GM18517 (cell line): ENCODE measurements around the gene KIF1C.
"Not testable (repeated sequence)": the region's sequence is repeated elsewhere in the genome, so short reads cannot be mapped to it uniquely, and the experiment has no call there.

Experiments
- ATAC-seq: cut with Tn5 transposase; IDR thresholded peaks from one replicate; pipeline ENCODE4 v1.9.1; 2021; ENCODE audit warnings: mild to moderate bottlenecking, moderate library complexity; ENCODE audit not compliant: unreplicated experiment

KIF1C gene

DNA sequence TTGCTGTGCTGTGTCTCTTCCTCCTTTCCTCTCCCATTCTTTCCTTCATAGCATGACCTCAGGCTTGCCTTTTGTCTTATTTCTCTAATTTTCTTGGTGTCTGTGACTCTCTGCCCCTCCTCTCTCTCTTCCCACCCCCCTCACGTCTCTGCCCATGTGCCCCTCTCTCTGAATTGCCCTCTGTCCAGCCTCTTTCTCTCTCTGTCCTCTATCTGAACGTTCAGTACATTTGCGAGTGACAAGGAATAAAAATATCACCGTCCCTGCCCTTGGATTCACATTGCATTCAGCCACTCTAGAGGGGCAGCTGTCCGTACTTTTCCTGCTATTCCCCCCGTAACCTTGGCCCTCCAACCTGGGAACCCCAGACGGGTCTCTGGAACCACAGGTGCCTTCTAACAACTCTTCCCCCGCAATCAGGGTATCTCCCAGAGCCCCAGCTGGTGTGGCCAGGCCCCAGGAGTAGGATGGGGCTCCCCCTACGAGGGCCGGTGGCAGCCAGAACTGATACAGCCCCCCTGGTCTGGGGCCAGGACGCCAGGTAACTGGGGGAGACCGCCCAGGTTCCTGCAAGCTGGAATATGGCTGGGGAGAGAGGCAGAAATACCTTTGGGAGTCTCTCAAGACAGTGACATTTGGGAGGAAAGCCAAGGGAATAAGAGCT, 1.8 kb downstream of the KIF1C start:
- no peak for ATAC-seq

DNA sequence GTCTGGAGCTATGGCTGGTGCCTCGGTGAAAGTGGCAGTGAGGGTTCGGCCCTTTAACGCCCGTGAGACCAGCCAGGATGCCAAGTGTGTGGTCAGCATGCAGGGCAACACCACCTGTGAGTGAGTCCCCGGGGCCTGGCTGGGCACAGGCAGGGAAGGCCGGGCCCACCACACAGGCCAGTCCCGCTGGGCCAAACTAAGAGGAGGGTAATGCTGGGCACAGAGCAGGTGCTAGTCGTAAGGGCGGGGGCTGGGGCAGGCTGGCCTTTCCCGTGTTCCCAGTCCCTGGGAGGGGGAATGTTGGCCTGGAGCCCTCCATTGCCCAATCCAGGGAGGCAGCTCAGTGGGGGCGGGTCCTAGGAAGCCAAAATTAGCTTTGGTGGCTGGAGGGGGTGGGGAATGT, 2.5 kb downstream of the KIF1C start:
- no peak for ATAC-seq

DNA sequence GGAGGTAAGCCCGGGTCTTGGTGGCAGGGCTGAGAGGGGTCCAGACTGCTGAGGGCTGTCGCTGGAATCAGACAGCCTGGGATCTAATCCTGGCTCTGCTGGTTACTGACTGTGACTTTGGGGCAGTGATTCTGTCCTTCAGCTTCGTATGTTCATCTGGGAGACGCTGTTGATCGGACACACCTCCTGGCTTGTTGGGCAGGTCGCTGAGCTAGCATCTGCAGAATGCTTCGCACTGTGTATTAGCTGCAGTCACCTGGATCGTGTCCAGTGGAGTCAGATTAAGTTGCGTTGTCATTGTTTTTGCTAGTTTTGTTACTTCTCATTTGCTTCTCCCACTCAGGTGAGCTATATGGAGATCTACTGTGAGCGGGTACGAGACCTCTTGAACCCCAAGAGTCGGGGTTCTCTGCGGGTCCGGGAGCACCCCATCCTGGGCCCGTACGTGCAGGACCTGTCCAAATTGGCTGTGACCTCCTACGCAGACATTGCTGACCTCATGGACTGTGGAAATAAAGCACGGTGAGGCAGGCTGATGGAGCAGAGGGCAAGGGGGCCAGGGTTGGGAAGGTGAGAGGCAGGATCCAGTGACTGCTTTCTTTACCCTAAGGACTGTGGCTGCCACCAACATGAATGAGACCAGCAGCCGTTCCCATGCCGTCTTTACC, 4.5 kb downstream of the KIF1C start:
- no peak for ATAC-seq

DNA sequence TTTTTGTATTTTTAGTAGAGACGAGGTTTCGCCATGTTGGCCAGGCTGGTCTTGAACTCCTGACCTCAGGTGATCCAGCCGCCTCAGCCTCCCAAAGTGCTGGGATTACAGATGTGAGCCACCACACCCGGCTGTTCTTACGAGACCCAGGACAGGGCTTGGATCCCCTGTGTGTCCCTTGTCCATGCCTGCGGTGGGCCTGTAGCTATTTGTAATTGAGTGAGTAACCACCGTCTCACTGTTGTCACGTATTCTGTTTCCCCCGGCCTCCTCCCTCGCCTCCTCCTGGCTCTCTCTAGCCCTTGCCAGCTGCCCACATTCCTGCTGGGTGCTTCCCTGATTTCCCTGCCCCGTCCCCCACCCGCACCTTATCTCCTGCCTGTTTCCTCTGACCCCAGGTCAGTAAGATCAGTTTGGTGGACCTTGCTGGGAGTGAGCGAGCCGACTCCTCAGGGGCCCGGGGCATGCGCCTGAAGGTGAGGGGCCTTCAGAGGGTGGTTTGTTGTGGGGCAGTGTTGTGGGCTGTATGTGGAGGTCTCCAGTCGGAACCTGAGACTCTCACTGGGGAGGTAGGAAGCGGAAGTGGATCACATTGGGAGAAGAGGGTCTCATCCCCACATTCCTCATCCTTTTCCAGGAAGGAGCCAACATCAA, 5.6 kb downstream of the KIF1C start:
- no peak for ATAC-seq

DNA sequence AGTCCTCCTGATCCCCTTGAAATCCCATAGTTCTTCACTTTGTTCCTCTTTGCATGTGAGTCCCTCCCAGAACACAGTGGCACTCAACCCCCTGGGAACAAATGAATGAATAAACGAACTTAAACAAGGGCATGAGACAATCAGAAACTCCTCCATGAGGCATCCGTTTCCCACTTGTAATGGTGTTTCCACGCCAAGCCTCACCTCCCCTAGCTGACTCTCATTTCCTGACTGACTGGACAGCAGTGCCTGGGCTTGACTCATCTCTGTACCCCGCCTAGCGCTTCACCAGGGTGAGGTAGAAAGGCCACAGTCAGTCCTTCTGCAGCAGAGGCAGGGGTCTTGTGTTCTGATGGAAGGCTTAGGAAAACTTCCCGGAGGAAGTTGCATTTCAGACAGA, 14.2 kb downstream of the KIF1C start:
- ATAC-seq = no peak

DNA sequence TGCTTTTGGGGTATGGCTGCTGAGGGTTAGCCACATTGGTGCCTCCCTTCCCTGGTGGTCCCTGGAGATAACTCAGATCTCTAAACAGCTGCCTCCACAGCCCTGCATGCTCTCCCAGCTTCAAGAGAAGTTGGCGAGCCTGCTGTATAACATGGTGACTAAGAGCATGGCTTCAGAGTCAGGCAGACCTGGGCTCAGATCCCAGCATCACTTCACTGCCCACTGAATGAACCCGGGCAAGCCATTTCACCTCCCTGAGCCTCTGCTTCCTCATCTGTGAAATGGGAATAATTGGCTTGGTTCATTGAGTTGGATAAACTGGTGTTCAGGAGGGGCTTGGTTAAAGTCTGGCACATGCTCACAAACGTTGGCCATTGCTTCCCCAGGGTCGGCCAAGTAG, 16.6 kb downstream of the KIF1C start:
- ATAC-seq = no peak

DNA sequence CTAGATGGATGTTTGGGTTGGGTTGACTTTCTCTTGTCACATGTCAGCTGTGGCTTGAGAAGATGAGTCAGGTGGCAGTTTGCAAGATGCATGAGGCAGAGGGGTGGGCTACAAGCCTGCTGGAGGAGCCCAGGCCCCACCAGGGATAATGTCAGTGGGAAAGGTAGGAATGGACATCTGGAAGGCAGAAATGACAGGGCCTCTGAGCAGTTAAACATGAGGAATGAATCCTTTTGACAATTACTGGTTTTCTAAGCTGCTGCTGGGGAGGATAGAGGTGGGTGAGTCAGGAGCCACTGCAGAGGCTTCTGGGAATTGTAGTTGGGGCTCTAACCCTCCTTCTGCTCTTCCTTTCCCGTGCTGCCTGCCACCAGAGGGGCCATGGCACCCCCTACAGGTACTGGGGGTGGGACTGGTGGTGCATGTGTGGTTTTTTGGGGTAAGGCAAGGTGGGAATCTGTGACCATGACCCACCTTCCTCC, 21.8 kb downstream of the KIF1C start:
- no peak for ATAC-seq

DNA sequence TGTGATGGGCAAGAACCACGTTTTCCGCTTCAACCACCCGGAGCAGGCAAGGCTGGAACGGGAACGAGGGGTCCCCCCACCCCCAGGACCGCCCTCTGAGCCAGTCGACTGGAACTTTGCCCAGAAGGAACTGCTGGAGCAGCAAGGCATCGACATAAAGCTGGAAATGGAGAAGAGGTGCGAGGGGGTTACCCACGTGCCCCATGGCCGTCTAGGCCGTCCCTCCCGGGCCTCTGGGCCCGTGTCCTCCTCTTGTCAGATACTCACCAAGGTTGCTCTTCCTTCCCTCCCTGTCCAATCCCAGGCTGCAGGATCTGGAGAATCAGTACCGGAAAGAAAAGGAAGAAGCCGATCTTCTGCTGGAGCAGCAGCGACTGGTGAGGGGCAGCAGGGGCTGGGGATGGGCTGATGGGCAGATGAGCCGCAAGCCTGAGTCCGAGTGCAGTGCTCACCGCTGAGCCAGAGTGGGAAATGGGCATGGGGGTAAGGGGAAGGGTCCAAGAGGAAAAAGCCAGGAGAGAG, 22.8 kb downstream of the KIF1C start:
- no peak for ATAC-seq

DNA sequence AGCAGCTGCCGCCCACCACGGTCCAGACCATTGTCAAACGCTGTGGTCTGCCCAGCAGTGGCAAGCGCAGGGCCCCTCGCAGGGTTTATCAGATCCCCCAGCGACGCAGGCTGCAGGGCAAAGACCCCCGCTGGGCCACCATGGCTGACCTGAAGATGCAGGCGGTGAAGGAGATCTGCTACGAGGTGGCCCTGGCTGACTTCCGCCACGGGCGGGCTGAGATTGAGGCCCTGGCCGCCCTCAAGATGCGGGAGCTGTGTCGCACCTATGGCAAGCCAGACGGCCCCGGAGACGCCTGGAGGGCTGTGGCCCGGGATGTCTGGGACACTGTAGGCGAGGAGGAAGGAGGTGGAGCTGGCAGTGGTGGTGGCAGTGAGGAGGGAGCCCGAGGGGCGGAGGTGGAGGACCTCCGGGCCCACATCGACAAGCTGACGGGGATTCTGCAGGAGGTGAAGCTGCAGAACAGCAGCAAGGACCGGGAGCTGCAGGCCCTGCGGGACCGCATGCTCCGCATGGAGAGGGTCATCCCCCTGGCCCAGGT, 24.5 kb downstream of the KIF1C start:
- ATAC-seq = no peak

DNA sequence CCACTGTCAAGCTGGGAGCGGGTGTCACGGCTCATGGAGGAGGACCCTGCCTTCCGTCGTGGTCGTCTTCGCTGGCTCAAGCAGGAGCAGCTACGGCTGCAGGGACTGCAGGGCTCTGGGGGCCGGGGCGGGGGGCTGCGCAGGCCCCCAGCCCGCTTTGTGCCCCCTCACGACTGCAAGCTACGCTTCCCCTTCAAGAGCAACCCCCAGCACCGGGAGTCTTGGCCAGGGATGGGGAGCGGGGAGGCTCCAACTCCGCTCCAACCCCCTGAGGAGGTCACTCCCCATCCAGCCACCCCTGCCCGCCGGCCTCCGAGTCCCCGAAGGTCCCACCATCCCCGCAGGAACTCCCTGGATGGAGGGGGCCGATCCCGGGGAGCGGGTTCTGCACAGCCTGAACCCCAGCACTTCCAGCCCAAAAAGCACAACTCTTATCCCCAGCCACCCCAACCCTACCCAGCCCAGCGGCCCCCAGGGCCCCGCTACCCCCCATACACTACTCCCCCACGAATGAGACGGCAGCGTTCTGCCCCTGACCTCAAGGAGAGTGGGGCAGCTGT, 25.9 kb downstream of the KIF1C start:
- ATAC-seq = no peak

DNA sequence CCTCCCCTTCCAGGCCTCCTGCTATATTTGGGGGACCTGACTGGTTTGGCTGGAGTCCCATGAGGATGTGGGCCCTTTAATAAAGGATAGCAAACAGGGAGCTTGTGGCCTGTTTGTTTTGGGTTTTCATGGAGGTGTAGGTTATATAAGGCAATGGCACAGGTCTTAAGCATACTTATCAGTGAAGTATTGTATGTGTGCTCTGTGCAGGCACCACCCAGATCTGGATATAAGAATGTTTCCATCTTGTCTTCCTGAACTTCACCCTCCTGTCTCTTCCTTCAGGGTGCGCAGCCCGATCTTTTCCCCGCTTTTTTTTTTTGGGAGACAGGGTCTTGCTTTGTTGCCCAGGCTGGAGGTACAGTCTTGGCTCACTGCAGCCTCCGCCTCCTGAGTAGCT, 26.9 kb downstream of the KIF1C start:
- no peak for ATAC-seq

DNA sequence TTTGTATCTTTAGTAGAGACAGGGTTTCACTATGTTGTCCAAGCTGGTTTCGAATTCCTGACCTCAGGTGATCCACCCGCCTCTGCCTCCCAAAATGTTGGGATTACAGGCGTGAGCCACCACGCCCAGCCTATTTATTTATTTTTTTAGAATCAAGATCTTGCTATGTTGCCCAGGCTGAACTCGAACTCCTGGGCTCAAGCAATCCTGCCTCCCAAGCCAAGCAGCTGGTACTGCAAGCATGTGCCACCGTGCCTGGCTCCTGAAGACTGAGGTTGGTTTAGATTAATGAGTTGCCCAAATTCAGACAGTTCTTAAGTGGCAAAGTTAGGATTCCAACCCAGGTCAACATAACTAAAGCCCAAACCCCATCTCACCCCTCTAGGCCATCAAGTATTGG, 29.5 kb downstream of the KIF1C start:
- ATAC-seq = no peak

DNA sequence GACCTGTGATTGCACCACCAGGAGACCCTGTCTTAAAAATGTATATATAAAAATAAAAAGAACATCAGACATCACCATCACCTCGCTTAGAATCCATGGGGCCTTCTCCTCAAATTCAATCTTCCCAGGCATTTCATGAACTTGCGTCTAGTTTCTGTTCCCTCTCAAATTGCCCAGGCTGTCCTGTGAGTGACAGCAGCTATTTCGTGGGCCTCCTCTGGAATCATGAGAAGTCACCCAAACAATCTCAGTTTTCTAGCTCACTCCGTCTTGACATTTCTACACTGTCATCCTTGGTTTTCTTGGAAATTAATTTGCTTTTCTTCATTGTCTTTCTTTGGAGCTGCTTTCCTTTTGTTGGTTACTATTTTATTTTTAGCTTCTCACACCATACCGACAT, 30.2 kb downstream of the KIF1C start:
- no peak for ATAC-seq

DNA sequence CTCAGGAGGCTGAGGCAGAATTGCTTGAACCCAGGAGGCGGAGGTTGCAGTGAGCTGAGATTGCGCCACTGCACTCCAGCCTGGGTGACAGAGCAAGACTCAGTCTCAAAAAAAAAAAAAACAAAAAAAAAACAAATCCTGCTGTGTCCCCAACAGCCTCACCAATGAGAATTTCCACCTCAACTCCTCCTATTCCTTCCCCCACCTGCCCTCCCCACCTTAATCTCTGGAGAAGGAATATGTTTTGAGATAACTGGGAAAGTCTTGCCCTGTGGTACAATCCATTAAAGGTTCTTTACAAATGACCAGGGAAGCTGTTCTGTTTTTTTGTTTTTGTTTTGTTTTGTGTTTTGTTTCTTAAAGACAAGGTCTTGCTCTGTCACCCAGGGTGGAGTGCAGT, 32.4 kb downstream of the KIF1C start:
- ATAC-seq = not testable (repeated sequence)

DNA sequence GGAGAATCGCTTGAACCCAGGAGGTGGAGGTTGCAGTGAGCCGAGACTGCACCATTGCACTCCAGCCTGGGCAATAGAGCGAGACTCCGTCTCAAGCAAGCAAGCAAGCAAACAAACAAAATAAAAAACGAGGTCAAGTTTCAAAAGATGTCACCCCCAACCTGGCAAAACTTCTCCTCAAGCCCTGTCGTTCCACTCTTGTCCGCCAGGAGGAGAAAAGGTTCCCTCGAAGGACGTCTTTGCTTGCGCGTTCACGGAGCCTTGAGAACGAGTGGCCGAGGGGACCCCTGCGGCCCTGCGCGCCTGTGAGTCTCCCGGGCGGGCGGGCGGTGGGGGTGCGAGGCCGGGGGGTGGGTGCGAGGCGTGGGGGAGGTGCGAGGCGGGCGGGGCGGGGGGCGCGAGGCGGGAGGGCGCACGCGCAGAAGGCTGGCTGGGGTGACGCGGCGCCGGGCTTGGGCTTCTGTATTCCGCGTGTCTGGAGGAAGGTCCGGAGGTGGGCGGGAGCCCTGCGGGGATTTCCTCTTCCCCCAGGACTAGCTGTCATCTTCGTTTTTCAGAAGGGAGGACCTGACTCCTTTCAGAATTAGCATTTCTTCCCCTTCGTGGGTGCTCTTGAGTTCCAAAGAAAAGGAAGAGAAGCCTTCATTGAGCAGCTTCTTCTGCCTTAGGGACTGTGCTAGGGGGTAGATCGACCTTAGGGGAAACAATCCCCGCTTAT, 33.8 kb downstream of the KIF1C start:
- ATAC-seq = peak; percentile 51

DNA sequence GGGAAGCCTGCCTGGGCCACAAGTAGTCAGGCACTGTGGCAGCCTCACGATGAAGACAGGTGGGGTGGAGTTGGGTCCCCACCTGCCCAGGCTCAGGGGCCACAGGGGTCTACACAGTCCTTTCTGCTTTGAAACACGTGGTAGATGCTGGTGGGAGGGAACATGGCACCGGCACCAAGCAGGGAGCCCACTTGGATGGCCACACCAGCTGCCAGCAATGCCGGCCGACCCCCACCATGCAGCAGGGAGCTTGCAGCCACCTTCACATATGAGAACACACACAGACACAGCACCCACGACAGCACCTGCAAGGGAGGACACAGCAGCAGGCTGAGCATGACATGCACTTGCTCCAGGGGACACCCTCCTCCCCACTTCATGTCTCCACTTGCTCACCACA, 35.1 kb downstream of the KIF1C start:
- no peak for ATAC-seq

DNA sequence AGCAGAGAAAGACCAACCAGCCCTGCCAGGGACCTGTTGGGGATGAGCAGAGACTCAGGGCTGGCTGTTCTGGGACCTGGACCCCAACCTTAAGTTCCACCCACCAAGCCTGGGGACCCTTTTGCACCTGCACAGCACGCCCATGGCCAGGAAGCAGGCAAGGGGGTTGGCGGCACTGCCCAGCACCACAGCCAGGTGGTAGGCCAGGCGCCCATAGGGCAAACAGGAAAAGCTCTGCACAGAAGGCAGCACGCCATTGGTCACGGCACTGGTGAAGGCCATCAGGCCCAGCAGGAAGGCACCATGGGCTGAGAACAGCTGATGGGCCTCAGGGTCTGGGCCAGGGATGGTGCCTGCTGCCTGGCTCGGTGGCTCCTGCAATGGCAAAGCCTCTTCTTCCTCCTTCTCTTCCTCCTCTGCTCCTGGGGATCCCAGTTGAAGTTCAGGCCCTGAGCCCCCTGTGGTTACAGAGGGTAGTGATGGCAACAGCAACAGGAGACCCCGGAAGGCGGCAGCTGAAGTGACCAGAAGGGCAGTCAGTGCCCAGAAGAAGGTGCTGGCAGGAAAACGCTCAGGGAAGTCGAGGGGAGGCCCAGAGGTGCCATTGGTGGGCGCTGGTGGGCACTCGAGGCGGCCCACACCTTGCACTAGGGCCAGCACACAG, 35.7 kb downstream of the KIF1C start:
- no peak for ATAC-seq

DNA sequence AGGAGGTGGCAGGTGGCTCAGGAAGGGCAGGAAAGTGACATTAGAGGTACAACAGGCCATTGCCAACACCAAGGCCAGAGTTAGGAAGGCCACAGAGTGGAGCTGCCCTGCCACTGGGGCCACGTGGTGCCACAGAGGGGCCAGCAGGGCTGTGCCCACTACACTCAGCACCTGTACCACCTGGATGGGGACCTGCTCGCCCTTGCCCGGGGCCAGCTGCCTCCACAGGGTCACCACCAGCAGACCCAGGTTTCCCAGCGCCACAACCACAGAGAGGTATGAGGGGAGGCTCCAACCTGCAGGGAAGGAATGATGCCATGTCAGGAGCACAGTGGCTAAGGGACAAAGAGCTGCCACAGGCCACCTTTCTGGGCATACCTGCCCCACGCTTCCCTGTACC, 36.3 kb downstream of the KIF1C start:
- no peak for ATAC-seq

DNA sequence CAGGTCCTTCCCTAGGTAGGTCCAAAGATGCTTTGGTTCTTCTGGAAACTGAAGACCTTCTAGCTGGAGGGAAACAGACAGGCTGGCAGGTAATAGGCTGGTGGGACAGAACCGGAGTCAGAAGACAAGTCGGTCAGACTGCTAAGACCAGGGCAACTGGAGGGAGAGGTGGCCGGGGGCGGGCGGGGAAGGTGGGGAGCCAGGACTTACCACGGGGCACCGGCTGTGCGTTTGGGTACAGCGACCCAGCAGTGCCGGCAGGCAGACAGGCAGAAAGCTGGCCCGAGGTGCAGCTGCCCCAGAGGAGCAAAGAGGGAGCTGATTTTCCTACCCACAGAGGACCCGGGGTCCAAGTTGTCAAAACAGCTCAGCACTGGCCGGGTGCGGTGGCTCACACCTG, 36.9 kb downstream of the KIF1C start:
- ATAC-seq = no peak

DNA sequence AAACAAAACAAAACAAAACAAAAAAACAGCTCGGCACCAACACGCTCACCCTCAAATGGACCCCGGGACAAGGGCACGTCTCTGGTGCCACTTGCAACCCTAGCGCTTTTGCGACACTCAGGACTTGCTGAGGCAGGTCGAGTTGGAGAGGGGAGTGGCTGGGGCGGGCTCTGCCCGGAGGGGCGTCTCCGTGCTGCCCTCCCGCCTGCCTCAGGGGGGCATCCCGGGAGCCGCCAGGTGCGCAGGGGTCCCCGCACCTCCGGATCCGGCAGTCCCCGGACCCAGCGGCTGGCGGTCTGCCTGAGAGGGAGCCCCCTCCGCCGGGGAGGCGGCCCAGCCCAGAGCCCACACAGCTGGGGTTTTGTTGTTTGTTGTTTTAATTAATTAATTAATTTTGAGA, 37.6 kb downstream of the KIF1C start, which contains the start of gene SLC52A1:
Gene SLC52A1, minus strand, starts transcription at position 112 of the 400 bp plus-strand sequence. CDS start 820 bp downstream, outside the sequence.
- ATAC-seq = no peak
